GM21528 (cell line): Measurements from ENCODE around the gene CARD10.
"Not testable (repeated sequence)": the region's sequence is repeated elsewhere in the genome, so short reads cannot be mapped to it uniquely, and the experiment has no call there.

Source experiments
- ATAC-seq: cut with Tn5 transposase; IDR thresholded peaks from one replicate; pipeline ENCODE4 v1.9.1; 2021; ENCODE audit warnings: mild to moderate bottlenecking, moderate library complexity; ENCODE audit not compliant: unreplicated experiment, low FRiP score

CARD10 gene

GRCh38 chr22:37470087-37470445, 49.1 kb downstream of the CARD10 start:
- no peak for ATAC-seq

GRCh38 chr22:37469416-37470086, 49.7 kb downstream of the CARD10 start:
- ATAC-seq = no peak

- not testable (repeated sequence) for ATAC-seq
Observed at GRCh38 chr22:37468201-37468695, 51.0 kb downstream of the CARD10 start.

GRCh38 chr22:37467391-37467955, 51.7 kb downstream of the CARD10 start:
- ATAC-seq = no peak

- ATAC-seq = no peak
Observed at GRCh38 chr22:37464181-37464580, 55.0 kb downstream of the CARD10 start.

- no peak for ATAC-seq
Observed at GRCh38 chr22:37462983-37463382, 56.2 kb downstream of the CARD10 start.

- ATAC-seq = no peak
Observed at GRCh38 chr22:37462436-37462835, 56.8 kb downstream of the CARD10 start.

- no peak for ATAC-seq
Observed at GRCh38 chr22:37461961-37462360, 57.3 kb downstream of the CARD10 start.

- no peak for ATAC-seq
Observed at GRCh38 chr22:37460684-37461083, 58.5 kb downstream of the CARD10 start.

GRCh38 chr22:37459206-37459605, 60.0 kb downstream of the CARD10 start:
- no peak for ATAC-seq

GRCh38 chr22:37457093-37457893, 61.9 kb downstream of the CARD10 start:
- ATAC-seq = no peak

GRCh38 chr22:37456346-37456745, 62.9 kb downstream of the CARD10 start:
- ATAC-seq = no peak

- no peak for ATAC-seq
Observed at GRCh38 chr22:37455896-37456295, 63.3 kb downstream of the CARD10 start.

GRCh38 chr22:37454857-37455686, 64.1 kb downstream of the CARD10 start:
- no peak for ATAC-seq

- ATAC-seq = no peak
Observed at GRCh38 chr22:37453696-37454095, 65.5 kb downstream of the CARD10 start.

- ATAC-seq = no peak
Observed at GRCh38 chr22:37451218-37451617, 68.0 kb downstream of the CARD10 start.

- no peak for ATAC-seq
Observed at GRCh38 chr22:37449331-37450001, 69.7 kb downstream of the CARD10 start.

- no peak for ATAC-seq
Observed at GRCh38 chr22:37448516-37449127, 70.6 kb downstream of the CARD10 start.

GRCh38 chr22:37445501-37445900, 73.7 kb downstream of the CARD10 start:
- ATAC-seq = no peak

GRCh38 chr22:37443977-37444376, 75.2 kb downstream of the CARD10 start:
- ATAC-seq = no peak
